Fibroblast of lung (primary cell): Measurements from ENCODE around the gene PCDHGA1.

Experiments used
- CTCF ChIP-seq, 2 donors: IDR thresholded peaks in 1 of 2; conservative IDR thresholded peaks in 1 of 2; 1 replicate in 1 of 2; 2 replicates in 1 of 2; pipeline ENCODE4 v1.5.1; 2011 to 2012; ENCODE audit warnings: low read length in 2 of 2, control low read depth in 1 of 2, inconsistent platforms in 1 of 2, low read depth in 1 of 2, mild to moderate bottlenecking in 1 of 2
- EZH2 ChIP-seq: IDR thresholded peaks from 2 replicates; pipeline ENCODE4 v1.5.1; 2012; ENCODE audit warnings: low read length, control low read depth, mild to moderate bottlenecking; ENCODE audit errors: missing control alignments

DNA sequence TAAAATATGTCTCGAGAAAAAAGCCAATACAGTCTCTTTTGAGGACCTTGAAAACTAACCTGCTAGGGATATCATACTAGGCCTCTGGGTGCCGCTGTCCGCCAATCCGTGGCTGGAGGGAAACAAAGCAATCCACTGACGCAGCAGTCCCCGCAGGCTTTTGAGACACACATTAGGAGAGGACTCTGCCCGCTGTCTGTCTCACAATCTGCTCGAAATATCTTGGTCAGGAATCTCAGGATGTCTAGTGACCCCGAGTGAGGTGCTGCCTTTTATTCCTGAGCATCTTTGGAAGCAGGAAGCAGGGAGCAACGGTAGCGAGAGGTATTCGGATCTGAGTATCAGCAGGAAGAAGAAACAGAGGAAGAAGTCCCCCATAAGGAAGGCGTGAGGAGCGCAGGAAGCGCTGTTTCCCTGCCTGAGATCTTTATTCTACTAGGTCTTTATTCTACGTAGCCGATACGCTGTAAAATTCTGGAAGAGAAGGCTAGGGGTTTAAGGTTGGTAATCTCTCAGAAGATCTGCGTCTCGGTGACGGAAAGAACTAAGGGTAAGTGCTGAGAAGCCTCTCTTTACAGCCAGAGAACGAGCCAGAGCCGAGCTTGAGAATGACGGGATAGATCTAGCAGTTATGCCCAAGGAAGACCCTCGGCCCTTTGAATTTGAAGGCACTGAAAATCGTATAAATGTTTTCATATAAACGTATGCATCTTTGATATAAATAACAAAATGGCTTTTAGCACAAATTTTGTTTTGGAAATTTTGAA is 4.0 kb upstream of the PCDHGA1 start:
- TF ChIP-seq CTCF (conservative IDR thresholded peaks at IDR 0.05 in 1 of 2, IDR thresholded peaks at IDR 0.05 in 1 of 2; ENCODE audit: low read depth in 1 of 2, low read length in 2 of 2) (peak; percentile 77 to 80), EZH2 (no peak)
